Adrenal gland (tissue), 12 donors: Measurements from ENCODE around the gene CDK17. TPM values are rescaled to one million over a fixed set of nuclear protein-coding genes. Genes with fewer than 3 reads are reported as not detected.

Experiments used
- DNase-seq, 7 donors: peaks; one replicate each; pipeline ENCODE4 v3.0.0-alpha.2; 2019 to 2020
- H3K27ac ChIP-seq, 5 donors: fragments of 200-600 bp; sonication (generic) in 4 of 5; 1 replicate in 3 of 5; 2 replicates in 2 of 5; pipeline versions ENCODE4 v1.5.1 to v1.8.0; 2016 to 2020; ENCODE audit warnings: mild to moderate bottlenecking in 1 of 5
- H3K27me3 ChIP-seq: fragments of 200-600 bp; 2 replicates; pipeline ENCODE4 v1.8.0; 2021
- H3K36me3 ChIP-seq, 2 donors: fragments of 200-600 bp; replicated peaks in 1 of 2; 1 replicate in 1 of 2; 2 replicates in 1 of 2; pipeline versions ENCODE4 v1.5.1 to v1.8.0; 2018 to 2022
- H3K4me1 ChIP-seq, 2 donors: fragments of 200-600 bp; replicated peaks in 1 of 2; 1 replicate in 1 of 2; 2 replicates in 1 of 2; pipeline versions ENCODE4 v1.5.1 to v1.8.0; 2018 to 2021
- H3K4me3 ChIP-seq, 4 donors: fragments of 200-600 bp; sonication (generic) in 3 of 4; one replicate each; pipeline ENCODE4 v1.5.1; 2016 to 2018
- H3K9me3 ChIP-seq, 3 donors: fragments of 200-600 bp; sonication (generic) in 1 of 3; replicated peaks in 1 of 3; 1 replicate in 2 of 3; 2 replicates in 1 of 3; pipeline versions ENCODE4 v1.5.1 to v1.8.0; 2016 to 2021
- CTCF ChIP-seq, 6 experiments: fragments of 450-650 bp in 4 of 6; fragments of 200-600 bp in 2 of 6; sonication (generic) in 1 of 6; IDR thresholded peaks; 1 replicate in 5 of 6; 2 replicates in 1 of 6; pipeline versions ENCODE4 v1.5.1 to v1.8.0; 2016 to 2021; ENCODE audit warnings: antibody characterized with exemption in 6 of 6, mild to moderate bottlenecking in 2 of 6, moderate library complexity in 1 of 6
- POLR2A ChIP-seq, 2 donors: fragments of 450-650 bp; IDR thresholded peaks; one replicate each; pipeline ENCODE4 v1.6.1; 2017; ENCODE audit warnings: antibody characterized with exemption in 2 of 2, mild to moderate bottlenecking in 2 of 2, moderate library complexity in 1 of 2
- WGBS, 4 donors: extraction: QIAGEN DNeasy Blood & Tissue Kit in 2 of 4; methylation state at CpG; one replicate each; pipeline versions ENCODE4 v1.1.5 to v1.1.7; 2013 to 2017; 5-methylcytosine and 5-hydroxymethylcytosine counted together
- intact Hi-C, 2 donors: fragments of 100-400 bp; cut with DNase I; formaldehyde crosslinking; loops; one replicate each; pipeline versions ENCODE4 v1.14.1 to v1.15.0; 2022 to 2023
- polyA plus RNA-seq, 3 donors: library from polyadenylated mRNA; stranded (reverse); fragments of 200-250 nt in 2 of 3; fragments of 350-450 nt in 1 of 3; fragmentation: Illumina TruSeq in 1 of 3; extraction: RNeasy Lipid Tissue Mini Kit (QIAGEN cat#74804) in 1 of 3; gene quantifications; one replicate each; pipeline ENCODE4 v1.2.3, GENCODE V29; 2013 to 2014
- total RNA-seq, 9 donors: library from RNA; depleted of rRNA in 4 of 9; stranded (reverse); fragments of >200 nt in 4 of 9; fragments of 120-200 nt in 1 of 9; fragmentation: NEBNext Ultra II Directional in 1 of 9; extraction: Animal tissue kit (Norgen Biotek cat#: 25700) in 1 of 9; gene quantifications; one replicate each; pipeline versions ENCODE4 v1.1.0 to v1.2.4, GENCODE V29; 2013 to 2023
- donor health status: healthy with polysubstance abuse.
- donor health status: Bipolar disorder and iron deficiency.
- donor health status: DM: yes; HTN: yes; CAD: no.
- donor health status: DM: no; HTN: no; CAD: no.
- donor health status: DM: no; HTN: no; CAD: no.
- donor health status: DM: yes; HTN: yes; CAD: no.

Gene CDK17
- total and polyA plus RNA-seq, 12 donors = 8.0 to 52.6 (median 21.1) TPM

- no peak for DNase-seq
- Histone ChIP-seq H3K27ac (no peak overlapping the region), H3K4me3 (no peak overlapping the region), H3K4me1 (no peaks in the 10 kb centered on the region), H3K36me3 (peaks cover 0 to 4% of the 10 kb centered on the region in 2 donors), H3K9me3 (peaks cover 0 to 4% (median 0%) of the 10 kb centered on the region in 3 donors), H3K27me3 (no peaks in the 10 kb centered on the region)
- 96 to 100% (median 99%) methylated on average over 4 of the region's 4 CpGs for WGBS, 4 donors
- TF ChIP-seq POLR2A (IDR thresholded peaks at IDR 0.05) = no peak
- TF ChIP-seq CTCF (IDR thresholded peaks at IDR 0.05) = no peak
- intact Hi-C loops = no loop called here
Observed at GRCh38 chr12:96336489-96336888, 63.8 kb downstream of the CDK17 start.

- H3K4me3 ChIP-seq = no peak overlapping the region
- H3K27ac ChIP-seq = no peak overlapping the region
- no peaks in the 10 kb centered on the region for H3K27me3 ChIP-seq
- WGBS, 4 donors = 90 to 96% (median 90%) methylated on average over 5 of the region's 5 CpGs
- peaks cover 0 to 4% (median 0%) of the 10 kb centered on the region in 3 donors for H3K9me3 ChIP-seq
- intact Hi-C loops = no loop called here
- H3K4me1 ChIP-seq = peaks cover 0 to 2% of the 10 kb centered on the region in 2 donors
- H3K36me3 ChIP-seq = peaks cover 0 to 4% of the 10 kb centered on the region in 2 donors
- DNase-seq = no peak
- TF ChIP-seq CTCF (IDR thresholded peaks at IDR 0.05) = no peak
- TF ChIP-seq POLR2A (IDR thresholded peaks at IDR 0.05) = no peak
Observed at GRCh38 chr12:96335270-96335669, 65.0 kb downstream of the CDK17 start.

GRCh38 chr12:96334502-96334901 is 65.7 kb downstream of the CDK17 start:
- H3K36me3 ChIP-seq = peaks cover 0 to 4% of the 10 kb centered on the region in 2 donors
- H3K9me3 ChIP-seq = peaks cover 0 to 4% (median 0%) of the 10 kb centered on the region in 3 donors
- H3K4me3 ChIP-seq = no peak overlapping the region
- 72 to 79% (median 78%) methylated on average over 2 of the region's 2 CpGs for WGBS, 4 donors
- H3K4me1 ChIP-seq = peaks cover 0 to 7% of the 10 kb centered on the region in 2 donors
- intact Hi-C loops = no loop called here
- no peaks in the 10 kb centered on the region for H3K27me3 ChIP-seq
- DNase-seq = no peak
- no peak overlapping the region for H3K27ac ChIP-seq
- no peak for TF ChIP-seq CTCF (IDR thresholded peaks at IDR 0.05)
- TF ChIP-seq POLR2A (IDR thresholded peaks at IDR 0.05) = no peak

GRCh38 chr12:96329545-96329944 is 70.7 kb downstream of the CDK17 start:
- no peaks in the 10 kb centered on the region for H3K9me3 ChIP-seq
- 70 to 80% (median 76%) methylated on average over 3 of the region's 3 CpGs for WGBS, 4 donors
- peaks cover 0 to 4% of the 10 kb centered on the region in 2 donors for H3K36me3 ChIP-seq
- TF ChIP-seq CTCF (IDR thresholded peaks at IDR 0.05) (no peak), POLR2A (IDR thresholded peaks at IDR 0.05) (no peak)
- H3K4me3 ChIP-seq = no peak overlapping the region
- intact Hi-C loops = no loop called here
- H3K27me3 ChIP-seq = no peaks in the 10 kb centered on the region
- DNase-seq = no peak
- peaks cover 0 to 7% of the 10 kb centered on the region in 2 donors for H3K4me1 ChIP-seq
- H3K27ac ChIP-seq = no peak overlapping the region
